A673 (cell line): ENCODE measurements around the gene LANCL2. TPM values are rescaled to one million over a fixed set of nuclear protein-coding genes. Genes with fewer than 3 reads are reported as not detected.
A peak's percentile ranks its signal among the peaks of the same experiment; 100 is the strongest.

Experiments
- BruUV-seq: library from RNA; stranded (reverse); fragments of 400-500 nt; replicated peaks from 2 replicates; lab custom pipeline; 2021; lab: Mats Ljungman, UMichigan
- CTCF ChIA-PET: fragments of 300-600 bp; sonication (Branson Sonifier 250); formaldehyde crosslinking; loops from one replicate; lab custom pipeline; 2022; ENCODE audit warnings: antibody characterized with exemption; lab: Charles Lee
- POLR2A ChIA-PET: fragments of 300-600 bp; sonication (Branson Sonifier 250); formaldehyde crosslinking; loops from one replicate; lab custom pipeline; 2022; ENCODE audit warnings: antibody characterized with exemption; ENCODE audit not compliant: low non-redundant PET; lab: Charles Lee
- DNase-seq: peaks from one replicate; pipeline ENCODE4 v3.0.0-alpha.2; 2015; ENCODE audit warnings: low spot score
- H3K27ac ChIP-seq: fragments of 200-600 bp; sonication (generic); 2 replicates; pipeline ENCODE4 v1.5.1; 2016; ENCODE audit warnings: mixed run types, low read depth, mild to moderate bottlenecking, mixed read lengths, antibody characterized with exemption, low read length; ENCODE audit not compliant: poor library complexity, severe bottlenecking
- H3K27me3 ChIP-seq: fragments of 200-600 bp; sonication (generic); replicated peaks from 2 replicates; pipeline ENCODE4 v1.6.1; 2017; ENCODE audit warnings: mixed run types, low read depth, mild to moderate bottlenecking, mixed read lengths, antibody characterized with exemption, low read length; ENCODE audit not compliant: insufficient read depth, poor library complexity
- H3K36me3 ChIP-seq: fragments of 200-600 bp; sonication (generic); 2 replicates; pipeline ENCODE4 v1.6.1; 2016; ENCODE audit warnings: mixed run types, mild to moderate bottlenecking, mixed read lengths, antibody characterized with exemption, low read length; ENCODE audit not compliant: insufficient read depth, poor library complexity, severe bottlenecking
- H3K4me1 ChIP-seq: fragments of 200-600 bp; sonication (generic); 2 replicates; pipeline ENCODE4 v1.6.1; 2017; ENCODE audit warnings: mixed run types, mild to moderate bottlenecking, mixed read lengths, antibody characterized with exemption, low read length; ENCODE audit not compliant: insufficient read depth, poor library complexity, severe bottlenecking
- H3K4me3 ChIP-seq: fragments of 200-600 bp; sonication (generic); 2 replicates; pipeline ENCODE4 v1.5.1; 2016; ENCODE audit warnings: low read depth, mixed run types, mild to moderate bottlenecking, mixed read lengths, low read length; ENCODE audit not compliant: poor library complexity, severe bottlenecking
- H3K9me3 ChIP-seq: fragments of 200-600 bp; sonication (generic); 2 replicates; pipeline ENCODE4 v1.6.1; 2016; ENCODE audit warnings: mixed run types, low read depth, mild to moderate bottlenecking, mixed read lengths, antibody characterized with exemption, low read length; ENCODE audit not compliant: poor library complexity, severe bottlenecking
- CTCF ChIP-seq: fragments of 300-800, 200-600 bp; sonication (generic); conservative IDR thresholded peaks from 2 replicates; pipeline ENCODE4 v1.5.1; 2017; ENCODE audit warnings: low read depth, mild to moderate bottlenecking, antibody characterized with exemption, low read length, moderate library complexity, mixed read lengths
- EZH2 ChIP-seq: fragments of 200-600 bp; sonication (generic); IDR thresholded peaks from 2 replicates; pipeline ENCODE4 v1.6.1; 2017; ENCODE audit warnings: borderline replicate concordance, low read depth, mild to moderate bottlenecking, mixed read lengths, antibody characterized with exemption, low read length; ENCODE audit not compliant: poor library complexity, severe bottlenecking
- intact Hi-C: fragments of 100-400 bp; cut with micrococcal nuclease; formaldehyde crosslinking; loops from one replicate; pipeline ENCODE4 v1.10.0; 2022; ENCODE audit not compliant: unreplicated experiment
- total RNA-seq: library from RNA; stranded (reverse); gene quantifications from 2 replicates; pipeline ENCODE4 v1.2.3, GENCODE V29; 2021

Gene LANCL2
- total RNA-seq, 1 experiment from 2014 or later, result 21.3 TPM

- no peaks in the 10 kb centered on the region for H3K36me3 ChIP-seq
- POLR2A ChIA-PET, result no interaction called here
- H3K9me3 ChIP-seq, result no peaks in the 10 kb centered on the region
- no peak overlapping the region for H3K27ac ChIP-seq
- H3K4me1 ChIP-seq, result no peaks in the 10 kb centered on the region
- no TSS peak for BruUV-seq
- no peak overlapping the region for H3K4me3 ChIP-seq
- no peak for DNase-seq
- H3K27me3 ChIP-seq, result no peaks in the 10 kb centered on the region
- intact Hi-C loops, result no loop called here
- no peak for TF ChIP-seq EZH2
- no peak for TF ChIP-seq CTCF
- CTCF ChIA-PET, result no interaction called here
Observed at GRCh38 chr7:55405856-55406541, 40.9 kb downstream of the LANCL2 start.

DNA sequence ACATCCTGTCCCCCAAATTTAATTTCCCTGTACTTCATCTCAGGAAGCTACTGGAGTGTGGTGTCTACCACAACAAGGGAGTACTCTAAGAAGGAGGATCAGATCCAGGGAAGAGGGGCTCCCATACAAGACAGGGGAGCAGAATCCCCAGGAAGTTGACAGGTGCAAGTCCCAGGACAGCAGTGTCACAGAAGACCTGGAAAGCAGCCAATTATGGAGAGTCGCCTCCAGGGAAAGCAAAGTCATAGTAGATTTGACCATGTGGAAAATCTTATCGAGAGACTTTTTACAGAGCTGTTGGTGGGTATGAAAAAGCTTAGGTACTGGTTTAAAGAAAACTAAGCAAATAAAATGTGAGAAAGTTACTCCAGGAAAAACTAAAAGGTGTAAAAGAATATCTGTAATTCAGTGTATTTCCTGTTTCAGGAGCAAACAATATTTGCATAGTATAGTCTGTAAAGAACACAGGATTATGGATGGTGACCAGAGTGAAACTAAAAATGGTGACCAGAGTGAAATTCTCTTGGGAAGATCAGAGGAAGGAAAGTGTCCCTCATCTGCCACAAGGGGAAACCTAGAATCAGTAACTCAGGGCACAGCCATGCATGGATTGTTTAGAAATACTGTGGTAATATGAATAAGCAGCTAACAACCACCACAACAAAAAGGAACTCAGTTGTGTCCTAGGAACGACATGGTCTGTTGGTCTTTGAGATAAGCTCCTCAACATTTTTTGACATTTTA, 44.5 kb downstream of the LANCL2 start:
- Histone ChIP-seq H3K27me3 (no peaks in the 10 kb centered on the region), H3K4me1 (no peaks in the 10 kb centered on the region), H3K36me3 (no peaks in the 10 kb centered on the region), H3K27ac (no peak overlapping the region), H3K9me3 (no peaks in the 10 kb centered on the region), H3K4me3 (no peak overlapping the region)
- no TSS peak for BruUV-seq
- peak; percentile 9 for DNase-seq
- CTCF ChIA-PET, result no interaction called here
- intact Hi-C loops, result no loop called here
- TF ChIP-seq CTCF, result no peak
- TF ChIP-seq EZH2, result no peak
- POLR2A ChIA-PET, result no interaction called here

- Histone ChIP-seq H3K9me3 (no peaks in the 10 kb centered on the region), H3K27me3 (no peaks in the 10 kb centered on the region), H3K4me1 (no peaks in the 10 kb centered on the region), H3K27ac (no peak overlapping the region), H3K4me3 (no peak overlapping the region), H3K36me3 (no peaks in the 10 kb centered on the region)
- BruUV-seq, result no TSS peak
- DNase-seq, result no peak
- CTCF ChIA-PET, result no interaction called here
- intact Hi-C loops, result no loop called here
- TF ChIP-seq CTCF (no peak), EZH2 (no peak)
- POLR2A ChIA-PET, result no interaction called here
Observed at GRCh38 chr7:55410667-55411239, 45.6 kb downstream of the LANCL2 start.
